Measurements from ENCODE around the gene STK17B. TPM values are rescaled to one million over a fixed set of nuclear protein-coding genes. Genes with fewer than 3 reads are reported as not detected.

The STK17B gene
- total RNA-seq, 3 donors from 2014 or later = 30.3 to 55.7 (median 55.1) TPM

- intact Hi-C loops (cut with DNase I, micrococcal nuclease) = no loop called here
- DNase-seq = no peak
- H3K36me3 ChIP-seq (ENCODE audit: low read depth) = no peaks in the 10 kb centered on the region
- H3K4me3 ChIP-seq = no peak overlapping the region
- no peak for TF ChIP-seq CTCF (IDR thresholded peaks at IDR 0.05)
- no peak for ATAC-seq
- H3K4me1 ChIP-seq (ENCODE audit: low read depth) = no peaks in the 10 kb centered on the region
- no peaks in the 10 kb centered on the region for H3K9me3 ChIP-seq
Measured at GRCh38 chr2:196108604-196109003, 62.8 kb downstream of the STK17B start.

- no peak for ATAC-seq
- intact Hi-C loops (cut with DNase I, micrococcal nuclease) = no loop called here
- TF ChIP-seq CTCF (IDR thresholded peaks at IDR 0.05) = no peak
- Histone ChIP-seq H3K9me3 (no peaks in the 10 kb centered on the region), H3K4me1 (ENCODE audit: low read depth) (no peaks in the 10 kb centered on the region), H3K36me3 (ENCODE audit: low read depth) (no peaks in the 10 kb centered on the region), H3K4me3 (no peak overlapping the region)
- DNase-seq = no peak
Measured at GRCh38 chr2:196105951-196106350, 65.4 kb downstream of the STK17B start.

GRCh38 chr2:196104066-196104465 is 67.3 kb downstream of the STK17B start:
- ATAC-seq = no peak
- no peak overlapping the region for H3K4me3 ChIP-seq
- DNase-seq = no peak
- no peaks in the 10 kb centered on the region for H3K9me3 ChIP-seq
- H3K36me3 ChIP-seq (ENCODE audit: low read depth) = no peaks in the 10 kb centered on the region
- no peaks in the 10 kb centered on the region for H3K4me1 ChIP-seq (ENCODE audit: low read depth)
- intact Hi-C loops (cut with DNase I, micrococcal nuclease) = no loop called here
- TF ChIP-seq CTCF (IDR thresholded peaks at IDR 0.05) = no peak

- Histone ChIP-seq H3K4me1 (ENCODE audit: low read depth) (no peaks in the 10 kb centered on the region), H3K4me3 (no peak overlapping the region), H3K9me3 (no peaks in the 10 kb centered on the region), H3K36me3 (ENCODE audit: low read depth) (no peaks in the 10 kb centered on the region)
- DNase-seq = no peak
- intact Hi-C loops (cut with DNase I, micrococcal nuclease) = no loop called here
- TF ChIP-seq CTCF (IDR thresholded peaks at IDR 0.05) = no peak
- no peak for ATAC-seq
Measured at GRCh38 chr2:196103626-196104025, 67.8 kb downstream of the STK17B start.

- intact Hi-C loops (cut with DNase I, micrococcal nuclease) = no loop called here
- DNase-seq = no peak
- H3K36me3 ChIP-seq (ENCODE audit: low read depth) = no peaks in the 10 kb centered on the region
Measured at GRCh38 chr2:196101325-196101991, 69.9 kb downstream of the STK17B start.

More at GRCh38 chr2:196101325-196101991, 69.9 kb downstream of the STK17B start:
- Histone ChIP-seq H3K9me3 (no peaks in the 10 kb centered on the region), H3K4me3 (no peak overlapping the region), H3K4me1 (ENCODE audit: low read depth) (peaks cover 3% of the 10 kb centered on the region)
- TF ChIP-seq CTCF (IDR thresholded peaks at IDR 0.05) = no peak
- peak; percentile 87 for ATAC-seq
